ENCODE results near the gene IL32. TPM values are rescaled to one million over a fixed set of nuclear protein-coding genes. Genes with fewer than 3 reads are reported as not detected.

The IL32 gene
- total RNA-seq, 1 experiment from 2014 or later = 4.7 TPM

- TF ChIP-seq ZMAT4 (CRISPR knock-in tag; IDR thresholded peaks at IDR 0.05) = no peak
- TF ChIP-seq, protein P1, sequence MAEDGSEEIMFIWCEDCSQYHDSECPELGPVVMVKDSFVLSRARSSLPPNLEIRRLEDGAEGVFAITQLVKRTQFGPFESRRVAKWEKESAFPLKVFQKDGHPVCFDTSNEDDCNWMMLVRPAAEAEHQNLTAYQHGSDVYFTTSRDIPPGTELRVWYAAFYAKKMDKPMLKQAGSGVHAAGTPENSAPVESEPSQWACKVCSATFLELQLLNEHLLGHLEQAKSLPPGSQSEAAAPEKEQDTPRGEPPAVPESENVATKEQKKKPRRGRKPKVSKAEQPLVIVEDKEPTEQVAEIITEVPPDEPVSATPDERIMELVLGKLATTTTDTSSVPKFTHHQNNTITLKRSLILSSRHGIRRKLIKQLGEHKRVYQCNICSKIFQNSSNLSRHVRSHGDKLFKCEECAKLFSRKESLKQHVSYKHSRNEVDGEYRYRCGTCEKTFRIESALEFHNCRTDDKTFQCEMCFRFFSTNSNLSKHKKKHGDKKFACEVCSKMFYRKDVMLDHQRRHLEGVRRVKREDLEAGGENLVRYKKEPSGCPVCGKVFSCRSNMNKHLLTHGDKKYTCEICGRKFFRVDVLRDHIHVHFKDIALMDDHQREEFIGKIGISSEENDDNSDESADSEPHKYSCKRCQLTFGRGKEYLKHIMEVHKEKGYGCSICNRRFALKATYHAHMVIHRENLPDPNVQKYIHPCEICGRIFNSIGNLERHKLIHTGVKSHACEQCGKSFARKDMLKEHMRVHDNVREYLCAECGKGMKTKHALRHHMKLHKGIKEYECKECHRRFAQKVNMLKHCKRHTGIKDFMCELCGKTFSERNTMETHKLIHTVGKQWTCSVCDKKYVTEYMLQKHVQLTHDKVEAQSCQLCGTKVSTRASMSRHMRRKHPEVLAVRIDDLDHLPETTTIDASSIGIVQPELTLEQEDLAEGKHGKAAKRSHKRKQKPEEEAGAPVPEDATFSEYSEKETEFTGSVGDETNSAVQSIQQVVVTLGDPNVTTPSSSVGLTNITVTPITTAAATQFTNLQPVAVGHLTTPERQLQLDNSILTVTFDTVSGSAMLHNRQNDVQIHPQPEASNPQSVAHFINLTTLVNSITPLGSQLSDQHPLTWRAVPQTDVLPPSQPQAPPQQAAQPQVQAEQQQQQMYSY (CRISPR knock-in tag; IDR thresholded peaks at IDR 0.05) = peak; percentile 88
- no peak for TF ChIP-seq JAZF1 (CRISPR knock-in tag; IDR thresholded peaks at IDR 0.05)
- TF ChIP-seq NFYB (CRISPR knock-in tag; conservative IDR thresholded peaks at IDR 0.05; ENCODE audit: low read depth) = no peak
- no peak for TF ChIP-seq ZNF138 (CRISPR knock-in tag; conservative IDR thresholded peaks at IDR 0.05)
- TF ChIP-seq, protein P2, sequence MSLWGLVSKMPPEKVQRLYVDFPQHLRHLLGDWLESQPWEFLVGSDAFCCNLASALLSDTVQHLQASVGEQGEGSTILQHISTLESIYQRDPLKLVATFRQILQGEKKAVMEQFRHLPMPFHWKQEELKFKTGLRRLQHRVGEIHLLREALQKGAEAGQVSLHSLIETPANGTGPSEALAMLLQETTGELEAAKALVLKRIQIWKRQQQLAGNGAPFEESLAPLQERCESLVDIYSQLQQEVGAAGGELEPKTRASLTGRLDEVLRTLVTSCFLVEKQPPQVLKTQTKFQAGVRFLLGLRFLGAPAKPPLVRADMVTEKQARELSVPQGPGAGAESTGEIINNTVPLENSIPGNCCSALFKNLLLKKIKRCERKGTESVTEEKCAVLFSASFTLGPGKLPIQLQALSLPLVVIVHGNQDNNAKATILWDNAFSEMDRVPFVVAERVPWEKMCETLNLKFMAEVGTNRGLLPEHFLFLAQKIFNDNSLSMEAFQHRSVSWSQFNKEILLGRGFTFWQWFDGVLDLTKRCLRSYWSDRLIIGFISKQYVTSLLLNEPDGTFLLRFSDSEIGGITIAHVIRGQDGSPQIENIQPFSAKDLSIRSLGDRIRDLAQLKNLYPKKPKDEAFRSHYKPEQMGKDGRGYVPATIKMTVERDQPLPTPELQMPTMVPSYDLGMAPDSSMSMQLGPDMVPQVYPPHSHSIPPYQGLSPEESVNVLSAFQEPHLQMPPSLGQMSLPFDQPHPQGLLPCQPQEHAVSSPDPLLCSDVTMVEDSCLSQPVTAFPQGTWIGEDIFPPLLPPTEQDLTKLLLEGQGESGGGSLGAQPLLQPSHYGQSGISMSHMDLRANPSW (CRISPR knock-in tag; conservative IDR thresholded peaks at IDR 0.05; ENCODE audit: low read depth) = no peak
- TF ChIP-seq USF2 (CRISPR knock-in tag; IDR thresholded peaks at IDR 0.05) = no peak
- TF ChIP-seq ZNF121 (CRISPR knock-in tag; IDR thresholded peaks at IDR 0.05) = no peak
- no peak for TF ChIP-seq ZNF219 (CRISPR knock-in tag; IDR thresholded peaks at IDR 0.05; ENCODE audit: borderline replicate concordance)
- TF ChIP-seq ETV6 (CRISPR knock-in tag; IDR thresholded peaks at IDR 0.05) = no peak
- TF ChIP-seq KAT7 (CRISPR knock-in tag; IDR thresholded peaks at IDR 0.05; ENCODE audit: borderline replicate concordance) = no peak
- no peak for TF ChIP-seq ATF1 (CRISPR knock-in tag; IDR thresholded peaks at IDR 0.05)
- TF ChIP-seq, protein P3, sequence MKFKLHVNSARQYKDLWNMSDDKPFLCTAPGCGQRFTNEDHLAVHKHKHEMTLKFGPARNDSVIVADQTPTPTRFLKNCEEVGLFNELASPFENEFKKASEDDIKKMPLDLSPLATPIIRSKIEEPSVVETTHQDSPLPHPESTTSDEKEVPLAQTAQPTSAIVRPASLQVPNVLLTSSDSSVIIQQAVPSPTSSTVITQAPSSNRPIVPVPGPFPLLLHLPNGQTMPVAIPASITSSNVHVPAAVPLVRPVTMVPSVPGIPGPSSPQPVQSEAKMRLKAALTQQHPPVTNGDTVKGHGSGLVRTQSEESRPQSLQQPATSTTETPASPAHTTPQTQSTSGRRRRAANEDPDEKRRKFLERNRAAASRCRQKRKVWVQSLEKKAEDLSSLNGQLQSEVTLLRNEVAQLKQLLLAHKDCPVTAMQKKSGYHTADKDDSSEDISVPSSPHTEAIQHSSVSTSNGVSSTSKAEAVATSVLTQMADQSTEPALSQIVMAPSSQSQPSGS (CRISPR knock-in tag; IDR thresholded peaks at IDR 0.05; ENCODE audit: borderline replicate concordance, low read depth) = no peak
- TF ChIP-seq GRHL2 (CRISPR knock-in tag; IDR thresholded peaks at IDR 0.05; ENCODE audit: insufficient replicate concordance, severe bottlenecking) = no peak
- TF ChIP-seq PRRX2 (CRISPR knock-in tag; IDR thresholded peaks at IDR 0.05) = no peak
- TF ChIP-seq, protein P4, sequence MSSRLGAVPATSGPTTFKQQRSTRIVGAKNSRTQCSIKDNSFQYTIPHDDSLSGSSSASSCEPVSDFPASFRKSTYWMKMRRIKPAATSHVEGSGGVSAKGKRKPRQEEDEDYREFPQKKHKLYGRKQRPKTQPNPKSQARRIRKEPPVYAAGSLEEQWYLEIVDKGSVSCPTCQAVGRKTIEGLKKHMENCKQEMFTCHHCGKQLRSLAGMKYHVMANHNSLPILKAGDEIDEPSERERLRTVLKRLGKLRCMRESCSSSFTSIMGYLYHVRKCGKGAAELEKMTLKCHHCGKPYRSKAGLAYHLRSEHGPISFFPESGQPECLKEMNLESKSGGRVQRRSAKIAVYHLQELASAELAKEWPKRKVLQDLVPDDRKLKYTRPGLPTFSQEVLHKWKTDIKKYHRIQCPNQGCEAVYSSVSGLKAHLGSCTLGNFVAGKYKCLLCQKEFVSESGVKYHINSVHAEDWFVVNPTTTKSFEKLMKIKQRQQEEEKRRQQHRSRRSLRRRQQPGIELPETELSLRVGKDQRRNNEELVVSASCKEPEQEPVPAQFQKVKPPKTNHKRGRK (CRISPR knock-in tag; IDR thresholded peaks at IDR 0.05; ENCODE audit: borderline replicate concordance) = no peak
- no peak for TF ChIP-seq TEAD4 (CRISPR knock-in tag; IDR thresholded peaks at IDR 0.05)
- no peak for TF ChIP-seq ELF4 (CRISPR knock-in tag; IDR thresholded peaks at IDR 0.05; ENCODE audit: low read depth)
- TF ChIP-seq ZNF396 (CRISPR knock-in tag; IDR thresholded peaks at IDR 0.05; ENCODE audit: borderline replicate concordance) = no peak
- 0 out of 2 replicates have a peak, but pooled peaks have one; percentile 16 for TF ChIP-seq HMGA2 (CRISPR knock-in tag; IDR thresholded peaks at IDR 0.05)
- no peak for TF ChIP-seq MXD4 (CRISPR knock-in tag; IDR thresholded peaks at IDR 0.05; ENCODE audit: borderline replicate concordance)
- no peak; the same call in 1 of the 2 replicates for TF ChIP-seq ARID4B (CRISPR knock-in tag; IDR thresholded peaks at IDR 0.05; ENCODE audit: borderline replicate concordance)
- TF ChIP-seq NFATC4 (CRISPR knock-in tag; IDR thresholded peaks at IDR 0.05) = no peak
Measured at GRCh38 chr16:3020604-3021448, 44.6 kb upstream of the IL32 start (continued).

All from WTC11 (cell line).